GM12878 (cell line): Measurements from ENCODE around the gene ARHGEF3. TPM values are rescaled to one million over a fixed set of nuclear protein-coding genes. Genes with fewer than 3 reads are reported as not detected.
A peak's percentile ranks its signal among the peaks of the same experiment; 100 is the strongest.

Source experiments
- ATF7 ChIP-seq: fragments of 450-650 bp; IDR thresholded peaks from 2 replicates; pipeline ENCODE4 v1.6.1; 2016; ENCODE audit warnings: low read depth, mild to moderate bottlenecking
- CBFB ChIP-seq: IDR thresholded peaks from 2 replicates; pipeline ENCODE4 v1.6.1; 2016; ENCODE audit warnings: antibody characterized with exemption, low read depth
- CEBPB ChIP-seq, 2 experiments: fragments of 150-350 bp in 1 of 2; IDR thresholded peaks; 2 replicates each; pipeline ENCODE4 v1.6.1; 2012 to 2014; ENCODE audit warnings: low read depth in 2 of 2, low read length in 2 of 2, borderline replicate concordance in 1 of 2, inconsistent platforms in 1 of 2
- ELK1 ChIP-seq: IDR thresholded peaks from 2 replicates; pipeline ENCODE4 v1.6.1; 2012; ENCODE audit warnings: low read depth, low read length, improper control_type of control experiment
- EP300 ChIP-seq, 2 experiments: fragments of 150-350 bp in 1 of 2; IDR thresholded peaks; 2 replicates each; pipeline ENCODE4 v1.6.1; 2011 to 2012; ENCODE audit warnings: low read depth in 2 of 2, low read length in 2 of 2, borderline replicate concordance in 1 of 2, improper control_type of control experiment in 1 of 2, inconsistent platforms in 1 of 2; ENCODE audit not compliant: control insufficient read depth in 1 of 2
- ETV6 ChIP-seq, 2 experiments: fragments of 450-650 bp in 1 of 2; IDR thresholded peaks in 1 of 2; conservative IDR thresholded peaks in 1 of 2; 2 replicates each; pipeline ENCODE4 v1.6.1; 2014; ENCODE audit warnings: antibody characterized with exemption in 1 of 2, borderline replicate concordance in 1 of 2, low read depth in 1 of 2, mild to moderate bottlenecking in 1 of 2, moderate library complexity in 1 of 2
- FOS ChIP-seq: IDR thresholded peaks from 3 replicates; pipeline ENCODE4 v1.6.1; 2011; ENCODE audit warnings: borderline replicate concordance; ENCODE audit not compliant: insufficient read length; ENCODE audit errors: extremely low read depth
- GATAD2B ChIP-seq: fragments of 450-650 bp; conservative IDR thresholded peaks from 2 replicates; pipeline ENCODE4 v1.6.1; 2017; ENCODE audit warnings: low read depth, mild to moderate bottlenecking, moderate library complexity
- HDAC2 ChIP-seq: fragments of 200-600 bp; sonication (generic); IDR thresholded peaks from 2 replicates; pipeline ENCODE4 v1.6.1; 2017
- HDAC6 ChIP-seq: fragments of 200-600 bp; sonication (generic); IDR thresholded peaks from one replicate; pipeline ENCODE4 v1.8.0; 2017; ENCODE audit warnings: antibody characterized with exemption; ENCODE audit not compliant: unreplicated experiment
- IRF4 ChIP-seq: IDR thresholded peaks from 2 replicates; pipeline ENCODE4 v1.6.1; 2011; ENCODE audit warnings: low read depth, low read length
- KDM1A ChIP-seq: fragments of 200-600 bp; sonication (generic); IDR thresholded peaks from 2 replicates; pipeline ENCODE4 v1.6.1; 2016; ENCODE audit warnings: borderline replicate concordance
- MEF2A ChIP-seq: IDR thresholded peaks from 2 replicates; pipeline ENCODE4 v1.6.1; 2011; ENCODE audit warnings: low read depth, mild to moderate bottlenecking, low read length, moderate library complexity; ENCODE audit not compliant: insufficient read depth
- MTA3 ChIP-seq: IDR thresholded peaks from 2 replicates; pipeline ENCODE4 v1.6.1; 2012; ENCODE audit warnings: low read length, inconsistent platforms, borderline replicate concordance
- MXI1 ChIP-seq: fragments of 150-350 bp; IDR thresholded peaks from 2 replicates; pipeline ENCODE4 v1.6.1; 2011; ENCODE audit warnings: low read depth, mild to moderate bottlenecking, inconsistent platforms, low read length, improper control_type of control experiment
- NBN ChIP-seq: fragments of 450-650 bp; IDR thresholded peaks from 2 replicates; pipeline ENCODE4 v1.6.1; 2016
- NFXL1 ChIP-seq: fragments of 450-650 bp; IDR thresholded peaks from 2 replicates; pipeline ENCODE4 v1.6.1; 2017; ENCODE audit warnings: antibody characterized with exemption, mild to moderate bottlenecking, borderline replicate concordance
- NFYA ChIP-seq: IDR thresholded peaks from 2 replicates; pipeline ENCODE4 v1.6.1; 2011; ENCODE audit warnings: low read depth, mild to moderate bottlenecking, low read length, improper control_type of control experiment, borderline replicate concordance
- NR2C1 ChIP-seq: fragments of 450-650 bp; IDR thresholded peaks from 2 replicates; pipeline ENCODE4 v1.6.1; 2017; ENCODE audit warnings: antibody characterized with exemption, mild to moderate bottlenecking, moderate library complexity
- RBBP5 ChIP-seq: fragments of 200-600 bp; sonication (generic); conservative IDR thresholded peaks from 2 replicates; pipeline ENCODE4 v1.6.1; 2016
- STAT3 ChIP-seq: IDR thresholded peaks from 2 replicates; pipeline ENCODE4 v1.6.1; 2011; ENCODE audit warnings: low read depth, low read length, improper control_type of control experiment
- TCF7 ChIP-seq: IDR thresholded peaks from 2 replicates; pipeline ENCODE4 v1.6.1; 2014; ENCODE audit warnings: antibody characterized with exemption, borderline replicate concordance
- polyA plus RNA-seq, 11 experiments: library from polyadenylated mRNA; depleted of rRNA in 4 of 11; unstranded in 6 of 11; stranded (reverse) in 5 of 11; fragments of >200 nt; fragmentation: Nextera tagmentation in 4 of 11; fragmentation: Illumina TruSeq in 1 of 11; extraction: Ambion mirVana in 4 of 11; extraction: Trizol in 1 of 11; gene quantifications; 1 replicate in 1 of 11; 2 replicates in 10 of 11; pipeline versions ENCODE4 v1.2.1 to v1.2.3, GENCODE V29; 2011 to 2016; ENCODE audit warnings: inconsistent platforms in 2 of 11, missing spikeins in 2 of 11, low read depth in 1 of 11
- total RNA-seq, 4 experiments: library from RNA; depleted of rRNA in 3 of 4; stranded (reverse); fragments of >200 nt in 3 of 4; fragmentation: Illumina TruSeq in 1 of 4; extraction: Trizol in 1 of 4; gene quantifications; 2 replicates each; pipeline versions ENCODE4 v1.2.1 to v1.2.3, GENCODE V29; 2013 to 2021
- TF ChIP-seq, protein P1 (sequence below): fragments of 450-650 bp; formaldehyde crosslinking; IDR thresholded peaks from 2 replicates; pipeline ENCODE4 v1.4.0; 2022; ENCODE audit warnings: mild to moderate bottlenecking, moderate library complexity
- TF ChIP-seq, protein P2 (sequence below): IDR thresholded peaks from 2 replicates; pipeline ENCODE4 v1.6.1; 2012; ENCODE audit warnings: low read depth, low read length, improper control_type of control experiment
- TF ChIP-seq, protein P3 (sequence below): fragments of 450-650 bp; IDR thresholded peaks from 2 replicates; pipeline ENCODE4 v1.6.1; 2017; ENCODE audit warnings: mild to moderate bottlenecking

ARHGEF3 gene
- total and polyA plus RNA-seq, 10 of the 15 experiments (the other 5 are each of a cell fraction or from before 2014, with no cell fraction given) = 21.8 to 78.7 (median 56.2) TPM

GRCh38 chr3:56683122-56683817 lies 118.5 kb downstream of the ARHGEF3 start, which contains the start of gene TASOR (continued):
- TF ChIP-seq KDM1A (no peak), ATF7 (no peak), HDAC2 (0 out of 2 replicates have a peak, but pooled peaks have one; percentile 70), RBBP5 (no peak), EP300 (IDR thresholded peaks at IDR 0.05; ENCODE audit: borderline replicate concordance in 1 of 2, control insufficient read depth in 1 of 2, low read depth in 2 of 2, low read length in 2 of 2) (no peak), NFYA (no peak), CEBPB (IDR thresholded peaks at IDR 0.05; ENCODE audit: borderline replicate concordance in 1 of 2, low read depth in 2 of 2, low read length in 2 of 2) (no peak), MEF2A (no peak), IRF4 (no peak), ETV6 (conservative IDR thresholded peaks at IDR 0.05 in 1 of 2, IDR thresholded peaks at IDR 0.05 in 1 of 2; ENCODE audit: borderline replicate concordance in 1 of 2, low read depth in 1 of 2) (no peak), ELK1 (no peak), HDAC6 (no peak), MXI1 (no peak; the same call in 1 of the 2 replicates), MTA3 (no peak), TCF7 (no peak), NBN (no peak), NR2C1 (peak; percentile 16; the same call in 1 of the 2 replicates), STAT3 (no peak), GATAD2B (peak; percentile 83), FOS (no peak), CBFB (no peak), NFXL1 (no peak)
- TF ChIP-seq, protein P1, sequence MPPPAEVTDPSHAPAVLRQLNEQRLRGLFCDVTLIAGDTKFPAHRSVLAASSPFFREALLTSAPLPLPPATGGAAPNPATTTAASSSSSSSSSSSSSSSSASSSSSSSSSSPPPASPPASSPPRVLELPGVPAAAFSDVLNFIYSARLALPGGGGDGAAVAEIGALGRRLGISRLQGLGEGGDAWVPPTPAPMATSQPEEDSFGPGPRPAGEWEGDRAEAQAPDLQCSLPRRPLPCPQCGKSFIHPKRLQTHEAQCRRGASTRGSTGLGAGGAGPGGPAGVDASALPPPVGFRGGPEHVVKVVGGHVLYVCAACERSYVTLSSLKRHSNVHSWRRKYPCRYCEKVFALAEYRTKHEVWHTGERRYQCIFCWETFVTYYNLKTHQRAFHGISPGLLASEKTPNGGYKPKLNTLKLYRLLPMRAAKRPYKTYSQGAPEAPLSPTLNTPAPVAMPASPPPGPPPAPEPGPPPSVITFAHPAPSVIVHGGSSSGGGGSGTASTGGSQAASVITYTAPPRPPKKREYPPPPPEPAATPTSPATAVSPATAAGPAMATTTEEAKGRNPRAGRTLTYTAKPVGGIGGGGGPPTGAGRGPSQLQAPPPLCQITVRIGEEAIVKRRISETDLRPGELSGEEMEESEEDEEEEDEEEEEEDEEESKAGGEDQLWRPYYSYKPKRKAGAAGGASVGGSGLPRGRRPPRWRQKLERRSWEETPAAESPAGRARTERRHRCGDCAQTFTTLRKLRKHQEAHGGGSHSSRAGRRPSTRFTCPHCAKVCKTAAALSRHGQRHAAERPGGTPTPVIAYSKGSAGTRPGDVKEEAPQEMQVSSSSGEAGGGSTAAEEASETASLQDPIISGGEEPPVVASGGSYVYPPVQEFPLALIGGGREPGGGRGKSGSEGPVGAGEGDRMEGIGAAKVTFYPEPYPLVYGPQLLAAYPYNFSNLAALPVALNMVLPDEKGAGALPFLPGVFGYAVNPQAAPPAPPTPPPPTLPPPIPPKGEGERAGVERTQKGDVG (CRISPR knock-in tag) = no peak
- TF ChIP-seq, protein P2, sequence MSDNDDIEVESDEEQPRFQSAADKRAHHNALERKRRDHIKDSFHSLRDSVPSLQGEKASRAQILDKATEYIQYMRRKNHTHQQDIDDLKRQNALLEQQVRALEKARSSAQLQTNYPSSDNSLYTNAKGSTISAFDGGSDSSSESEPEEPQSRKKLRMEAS = peak; percentile 98
- TF ChIP-seq, protein P3, sequence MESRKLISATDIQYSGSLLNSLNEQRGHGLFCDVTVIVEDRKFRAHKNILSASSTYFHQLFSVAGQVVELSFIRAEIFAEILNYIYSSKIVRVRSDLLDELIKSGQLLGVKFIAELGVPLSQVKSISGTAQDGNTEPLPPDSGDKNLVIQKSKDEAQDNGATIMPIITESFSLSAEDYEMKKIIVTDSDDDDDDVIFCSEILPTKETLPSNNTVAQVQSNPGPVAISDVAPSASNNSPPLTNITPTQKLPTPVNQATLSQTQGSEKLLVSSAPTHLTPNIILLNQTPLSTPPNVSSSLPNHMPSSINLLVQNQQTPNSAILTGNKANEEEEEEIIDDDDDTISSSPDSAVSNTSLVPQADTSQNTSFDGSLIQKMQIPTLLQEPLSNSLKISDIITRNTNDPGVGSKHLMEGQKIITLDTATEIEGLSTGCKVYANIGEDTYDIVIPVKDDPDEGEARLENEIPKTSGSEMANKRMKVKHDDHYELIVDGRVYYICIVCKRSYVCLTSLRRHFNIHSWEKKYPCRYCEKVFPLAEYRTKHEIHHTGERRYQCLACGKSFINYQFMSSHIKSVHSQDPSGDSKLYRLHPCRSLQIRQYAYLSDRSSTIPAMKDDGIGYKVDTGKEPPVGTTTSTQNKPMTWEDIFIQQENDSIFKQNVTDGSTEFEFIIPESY = peak; percentile 96
